Hematopoietic multipotent progenitor cell treated with erythropoietin and hydrocortisone succinate and interleukin-3 and kit ligand, for 15 days (in vitro differentiated cells): Measurements from ENCODE around the gene CCDC102A.
A peak's percentile ranks its signal among the peaks of the same experiment; 100 is the strongest.

Source experiments
- DNase-seq: peaks from one replicate; pipeline ENCODE4 v3.0.0-alpha.2; 2015; ENCODE audit warnings: low spot score

Gene CCDC102A

DNA sequence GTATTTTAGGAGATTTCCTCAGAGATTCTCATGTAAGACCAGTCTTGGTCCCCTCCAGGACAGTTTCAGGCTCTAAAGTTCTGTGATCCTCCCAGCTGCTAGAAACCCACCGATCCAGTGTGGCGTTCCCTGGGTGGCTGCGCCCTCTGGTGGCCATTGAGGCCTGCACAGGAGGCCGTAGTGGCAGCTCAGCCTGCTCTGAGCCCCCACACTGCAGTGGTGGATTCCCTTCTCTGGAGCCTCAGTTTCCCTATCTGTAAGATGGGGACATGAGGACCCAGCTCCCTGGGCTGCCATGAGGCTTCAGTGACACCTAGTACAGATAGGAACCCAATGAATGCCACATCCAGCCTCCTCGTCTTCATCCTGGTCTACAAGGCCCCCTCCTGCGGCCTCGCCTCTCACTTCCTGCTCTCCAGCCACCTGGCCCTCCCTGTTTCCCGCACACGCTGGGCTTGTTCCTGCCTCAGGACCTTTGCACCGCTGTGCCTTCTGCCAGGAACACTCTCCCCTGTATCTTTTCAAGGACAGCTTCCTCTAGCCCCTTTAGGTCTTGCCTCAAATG is 16.5 kb downstream of the CCDC102A start:
- DNase-seq: peak; percentile 70

GRCh38 chr16:57518922-57519321 is 17.4 kb downstream of the CCDC102A start:
- DNase-seq: no peak

- no peak for DNase-seq
Observed at GRCh38 chr16:57518520-57518919, 17.9 kb downstream of the CCDC102A start.

- DNase-seq: no peak
Observed at GRCh38 chr16:57517397-57518367, 18.7 kb downstream of the CCDC102A start.

DNA sequence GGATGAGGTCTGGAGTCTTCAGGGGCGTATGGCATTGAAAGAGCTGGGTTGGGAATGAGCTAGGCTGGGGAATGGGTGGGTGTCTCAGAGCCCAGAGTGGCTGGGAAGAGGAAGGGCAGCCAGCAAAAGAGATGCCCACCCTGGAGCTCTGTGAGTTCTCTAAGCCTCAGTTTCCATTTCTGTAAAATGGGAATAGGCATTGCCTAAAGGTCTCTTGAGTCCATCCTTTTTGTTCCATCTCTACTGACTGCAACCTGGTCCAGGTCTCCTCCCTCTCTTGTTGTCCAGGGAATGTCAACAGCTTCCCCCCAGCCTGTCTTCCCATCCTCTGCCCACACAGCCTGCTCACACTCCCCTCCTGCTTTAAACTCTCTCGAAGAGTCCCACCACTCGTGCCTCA is 19.6 kb downstream of the CCDC102A start:
- no peak for DNase-seq

- DNase-seq: no peak
Observed at GRCh38 chr16:57516176-57516725, 20.1 kb downstream of the CCDC102A start.

GRCh38 chr16:57514791-57515600 is 21.4 kb downstream of the CCDC102A start:
- no peak for DNase-seq

DNA sequence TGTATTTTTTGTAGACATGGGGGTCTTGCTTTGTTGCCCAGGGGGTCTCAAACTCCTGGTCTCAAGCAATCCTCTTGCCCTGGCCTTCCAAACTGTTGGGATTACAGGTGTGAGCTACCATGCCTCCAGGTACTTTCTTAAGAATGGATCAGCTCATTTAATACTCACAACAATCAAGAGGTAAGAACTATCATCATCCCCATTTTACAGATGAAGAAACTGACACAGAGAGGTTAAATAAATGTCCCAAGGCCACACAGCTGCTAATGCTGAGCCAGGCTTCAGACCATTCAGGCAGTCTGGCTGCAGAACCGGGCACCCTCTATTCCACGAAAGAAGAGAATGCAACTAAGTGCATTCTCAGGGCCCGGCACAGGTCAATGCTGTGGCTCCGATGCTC is 22.0 kb downstream of the CCDC102A start:
- DNase-seq: no peak

- no peak for DNase-seq
Observed at GRCh38 chr16:57513371-57514102, 22.8 kb downstream of the CCDC102A start.

GRCh38 chr16:57512296-57513001 is 23.9 kb downstream of the CCDC102A start:
- no peak for DNase-seq

GRCh38 chr16:57510016-57510871 is 26.1 kb downstream of the CCDC102A start:
- DNase-seq: no peak

- DNase-seq: no peak
Observed at GRCh38 chr16:57509231-57509923, 27.0 kb downstream of the CCDC102A start.

DNA sequence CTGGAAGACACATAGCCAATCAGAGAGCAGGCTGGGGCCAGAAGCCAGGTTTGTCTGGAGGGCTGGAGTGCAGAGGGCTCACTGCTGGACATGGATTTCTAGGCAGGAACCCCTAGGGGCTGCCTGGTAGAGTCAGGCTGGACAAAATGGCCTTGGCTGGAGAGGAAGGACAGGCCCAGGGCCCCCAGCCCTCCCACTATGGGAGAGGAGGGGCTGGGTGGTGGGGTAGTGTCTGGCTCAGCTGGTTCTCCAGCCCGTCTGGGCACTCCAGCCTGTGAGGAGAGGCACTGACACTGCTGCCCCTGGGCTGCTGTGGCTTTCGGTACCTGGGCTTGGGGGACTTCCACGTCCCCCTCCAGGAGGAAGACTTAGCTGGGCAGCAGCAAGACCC is 28.3 kb downstream of the CCDC102A start:
- no peak for DNase-seq

DNA sequence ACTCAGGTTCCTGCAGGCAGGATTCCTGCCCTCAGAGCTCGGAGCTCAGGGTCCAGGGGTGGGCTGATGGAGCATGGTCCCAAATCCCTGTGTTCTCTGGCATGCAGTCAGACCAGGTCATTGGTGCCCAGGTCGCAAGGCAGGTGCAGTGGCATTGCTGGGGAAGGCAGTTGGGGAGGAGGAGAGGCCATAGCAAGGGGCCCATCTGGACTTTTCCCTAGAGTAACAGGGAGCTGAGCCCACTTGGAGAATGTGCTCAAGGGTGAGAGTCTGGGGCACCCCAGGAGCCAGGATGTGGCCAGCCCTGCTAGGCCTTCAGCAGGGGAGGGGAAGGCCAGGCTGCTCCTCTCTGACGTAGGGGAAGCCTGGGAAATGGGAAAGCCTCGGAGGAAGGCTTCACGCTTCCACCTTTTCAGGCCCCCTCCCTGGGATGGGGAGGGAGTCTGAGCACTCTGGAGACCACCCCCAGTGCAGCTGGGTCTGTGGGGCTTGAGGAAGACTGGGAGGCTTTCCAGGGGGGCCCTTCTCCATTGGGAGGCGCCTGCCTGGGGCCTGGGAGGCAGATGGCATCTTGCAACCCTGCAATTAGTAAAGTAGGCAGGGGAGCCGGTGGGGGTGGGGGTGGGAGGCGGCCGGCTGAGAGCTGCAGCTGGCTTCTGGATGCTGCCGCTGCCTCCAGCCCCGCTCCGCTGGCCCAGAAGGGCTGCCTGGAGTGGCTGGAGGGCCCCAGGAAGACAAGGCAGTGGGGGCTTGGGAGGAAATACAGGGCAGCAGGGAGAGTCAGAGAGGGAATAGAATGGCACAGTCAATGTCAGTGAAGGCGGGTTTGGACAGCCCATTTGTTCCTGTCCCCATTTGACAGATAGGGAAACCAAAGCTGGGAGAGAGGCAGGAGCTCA is 29.0 kb downstream of the CCDC102A start:
- DNase-seq: no peak

DNA sequence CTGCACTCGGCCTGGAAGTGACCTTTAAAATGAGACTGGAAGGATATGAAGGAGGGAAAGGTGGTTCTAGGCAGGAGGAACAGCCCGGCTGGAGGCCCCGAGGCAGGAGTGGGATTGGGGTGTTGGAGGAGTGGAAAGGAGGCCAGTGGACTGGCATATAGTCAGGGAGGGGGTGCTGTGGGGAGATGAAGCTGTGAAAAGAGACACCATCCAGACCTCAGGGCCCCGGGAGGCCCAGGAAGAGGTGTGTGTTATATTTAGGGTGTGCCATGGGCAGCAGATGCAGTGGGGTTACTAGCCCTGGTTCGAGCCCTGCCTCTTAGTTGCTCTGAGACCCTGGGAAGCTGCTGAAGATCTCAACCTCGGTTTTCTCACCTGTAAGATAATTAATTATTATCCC is 31.2 kb downstream of the CCDC102A start:
- DNase-seq: no peak

DNA sequence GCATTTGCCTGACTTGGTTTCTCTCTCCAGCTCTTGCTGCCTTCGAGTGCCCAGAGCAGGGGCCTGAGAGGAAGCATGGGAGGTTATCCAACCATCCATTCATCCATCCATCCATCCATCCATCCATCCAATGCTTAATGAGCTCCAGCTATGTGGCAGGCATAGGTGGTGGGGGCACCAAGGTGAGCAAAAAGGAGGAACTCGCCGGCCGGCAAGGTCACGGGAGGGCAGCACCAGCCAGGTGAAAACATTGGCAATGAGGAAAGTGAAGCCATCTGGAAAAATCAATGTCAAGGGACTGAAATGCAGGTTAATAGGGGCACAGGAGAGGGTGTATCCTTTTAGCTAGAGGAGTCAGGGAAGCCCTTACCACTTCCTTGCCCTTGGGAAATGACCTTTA is 31.9 kb downstream of the CCDC102A start:
- no peak for DNase-seq

GRCh38 chr16:57504001-57504400 is 32.4 kb downstream of the CCDC102A start:
- no peak for DNase-seq

DNA sequence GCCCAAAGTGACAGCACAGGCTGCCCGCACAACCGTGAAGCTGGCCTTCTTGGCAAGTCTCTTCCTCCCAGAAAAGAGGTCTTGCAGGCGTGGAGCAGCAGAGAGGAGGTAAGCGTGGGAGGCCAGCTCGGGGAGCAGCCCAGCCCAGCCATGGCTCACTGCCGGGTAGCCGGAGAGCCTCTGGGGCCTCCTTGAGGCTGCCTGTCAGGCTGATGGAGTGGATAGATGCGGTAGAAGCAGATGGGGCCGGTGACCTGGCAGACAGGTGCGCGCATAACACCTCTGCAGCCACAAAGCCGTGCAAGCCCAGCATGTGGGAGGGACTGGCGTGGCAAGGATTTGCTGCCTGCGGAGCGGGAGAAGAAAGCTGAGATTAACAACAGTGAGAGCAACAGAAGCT is 33.0 kb downstream of the CCDC102A start:
- no peak for DNase-seq
